ENCODE results near the gene LRIG1.
"Not testable (repeated sequence)": the region's sequence is repeated elsewhere in the genome, so short reads cannot be mapped to it uniquely, and the experiment has no call there.

GRCh38 chr3:66421893-66422292 is 78.9 kb downstream of the LRIG1 start:
- TF ChIP-seq, protein P1, sequence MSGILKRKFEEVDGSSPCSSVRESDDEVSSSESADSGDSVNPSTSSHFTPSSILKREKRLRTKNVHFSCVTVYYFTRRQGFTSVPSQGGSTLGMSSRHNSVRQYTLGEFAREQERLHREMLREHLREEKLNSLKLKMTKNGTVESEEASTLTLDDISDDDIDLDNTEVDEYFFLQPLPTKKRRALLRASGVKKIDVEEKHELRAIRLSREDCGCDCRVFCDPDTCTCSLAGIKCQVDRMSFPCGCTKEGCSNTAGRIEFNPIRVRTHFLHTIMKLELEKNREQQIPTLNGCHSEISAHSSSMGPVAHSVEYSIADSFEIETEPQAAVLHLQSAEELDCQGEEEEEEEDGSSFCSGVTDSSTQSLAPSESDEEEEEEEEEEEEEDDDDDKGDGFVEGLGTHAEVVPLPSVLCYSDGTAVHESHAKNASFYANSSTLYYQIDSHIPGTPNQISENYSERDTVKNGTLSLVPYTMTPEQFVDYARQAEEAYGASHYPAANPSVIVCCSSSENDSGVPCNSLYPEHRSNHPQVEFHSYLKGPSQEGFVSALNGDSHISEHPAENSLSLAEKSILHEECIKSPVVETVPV (CRISPR knock-in tag; IDR thresholded peaks at IDR 0.05) = not testable (repeated sequence)
- TF ChIP-seq ZC3H10 (CRISPR knock-in tag; IDR thresholded peaks at IDR 0.05); PATZ1 (CRISPR knock-in tag; IDR thresholded peaks at IDR 0.05; ENCODE audit: borderline replicate concordance); ZFP3 (CRISPR knock-in tag; IDR thresholded peaks at IDR 0.05); GLIS3 (CRISPR knock-in tag; IDR thresholded peaks at IDR 0.05); CSDC2 (CRISPR knock-in tag; IDR thresholded peaks at IDR 0.05); ZFP30 (CRISPR knock-in tag; IDR thresholded peaks at IDR 0.05); BACH2 (CRISPR knock-in tag; IDR thresholded peaks at IDR 0.05; ENCODE audit: borderline replicate concordance); TOX (CRISPR knock-in tag; IDR thresholded peaks at IDR 0.05; ENCODE audit: borderline replicate concordance): not testable (repeated sequence)
- TF ChIP-seq, protein P2, sequence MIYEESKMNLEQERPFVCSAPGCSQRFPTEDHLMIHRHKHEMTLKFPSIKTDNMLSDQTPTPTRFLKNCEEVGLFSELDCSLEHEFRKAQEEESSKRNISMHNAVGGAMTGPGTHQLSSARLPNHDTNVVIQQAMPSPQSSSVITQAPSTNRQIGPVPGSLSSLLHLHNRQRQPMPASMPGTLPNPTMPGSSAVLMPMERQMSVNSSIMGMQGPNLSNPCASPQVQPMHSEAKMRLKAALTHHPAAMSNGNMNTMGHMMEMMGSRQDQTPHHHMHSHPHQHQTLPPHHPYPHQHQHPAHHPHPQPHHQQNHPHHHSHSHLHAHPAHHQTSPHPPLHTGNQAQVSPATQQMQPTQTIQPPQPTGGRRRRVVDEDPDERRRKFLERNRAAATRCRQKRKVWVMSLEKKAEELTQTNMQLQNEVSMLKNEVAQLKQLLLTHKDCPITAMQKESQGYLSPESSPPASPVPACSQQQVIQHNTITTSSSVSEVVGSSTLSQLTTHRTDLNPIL (CRISPR knock-in tag; IDR thresholded peaks at IDR 0.05; ENCODE audit: low read depth) = not testable (repeated sequence)
